Measurements from ENCODE around the gene RALBP1. TPM values are rescaled to one million over a fixed set of nuclear protein-coding genes. Genes with fewer than 3 reads are reported as not detected.
A peak's percentile ranks its signal among the peaks of the same experiment; 100 is the strongest.

Gene RALBP1
- total and polyA plus RNA-seq, 9 of the 15 experiments (the other 6 are each of a cell fraction or from before 2014, with no cell fraction given): 10.9 to 70.0 (median 61.3) TPM

DNA sequence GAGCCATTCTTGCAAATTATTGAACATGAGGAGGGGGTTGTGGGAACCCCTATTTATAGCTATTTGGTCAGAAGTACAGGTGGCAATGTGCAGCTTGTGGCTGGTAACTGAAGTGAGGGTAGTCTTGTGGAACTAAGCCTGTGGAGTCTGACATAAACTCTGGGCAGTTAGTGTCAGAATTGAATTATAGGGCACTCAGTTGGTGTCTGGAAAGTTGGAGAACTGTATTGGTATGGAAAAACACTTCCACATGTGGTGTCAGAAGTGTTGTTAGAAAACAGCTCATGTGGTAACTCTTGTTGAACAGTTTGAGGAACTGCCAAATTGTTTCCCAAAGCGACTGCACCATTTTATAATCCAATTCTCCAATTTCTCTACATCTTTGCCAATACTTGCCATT, 7.5 kb downstream of the RALBP1 start:
- H4K20me1 ChIP-seq (replicated peaks; ENCODE audit: control insufficient read depth, insufficient read depth, low read length): no peaks in the 10 kb centered on the region
- H3K27ac ChIP-seq (ENCODE audit: extremely low read depth, low read depth, low read length): no peak overlapping the region
- TF ChIP-seq SPI1 (IDR thresholded peaks at IDR 0.05; ENCODE audit: borderline replicate concordance, low read depth, low read length) (peak; percentile 41; the same call in 1 of the 2 replicates), ZNF217 (CRISPR knock-in tag; IDR thresholded peaks at IDR 0.05) (no peak)
- POLR2A ChIA-PET: interaction anchor here (0.9 to 1.1 kb wide), 3 partner anchors 25 to 247 kb away, joined by 3 to 5 read pairs (median 4); no protein-coding TSS in a partner anchor
- H3K9me1 ChIP-seq (ENCODE audit: control insufficient read depth, insufficient read depth, low read length): no peaks in the 10 kb centered on the region
- H3K9me3 ChIP-seq (replicated peaks; ENCODE audit: control insufficient read depth, insufficient read depth, low read depth, low read length): no peaks in the 10 kb centered on the region
- no peak overlapping the region for H3K9ac ChIP-seq (ENCODE audit: insufficient read depth in 1 of 2, low read depth in 2 of 2, low read length in 2 of 2)
- WGBS (ENCODE audit: insufficient coverage, low coverage, missing lambda C conversion rate): 50% methylated on average over 1 of the region's 1 CpG
- H3K4me2 ChIP-seq (ENCODE audit: insufficient read depth, low read length): no peak overlapping the region
- H2AFZ ChIP-seq (ENCODE audit: low read depth, low read length): no peak overlapping the region
- BruUV-seq (replicated peaks): no TSS peak
- H3K36me3 ChIP-seq (ENCODE audit: control insufficient read depth, insufficient read depth, low read length): peaks cover 39% of the 10 kb centered on the region; the same call in 2 of the 3 replicates
- intact Hi-C loops (cut with micrococcal nuclease): no loop called here
- no peak overlapping the region for H3K4me3 ChIP-seq
- ATAC-seq: no peak
- FAIRE-seq: no peak
- H3K27me3 ChIP-seq (ENCODE audit: control insufficient read depth in 2 of 2, insufficient read depth in 2 of 2, low read length in 2 of 2): no peaks in the 10 kb centered on the region
- DNase-seq (ENCODE audit: extremely low read depth in 1 of 4, low spot score in 3 of 4): no peak
- in situ Hi-C loops (cut with MboI): no loop called here
- peaks cover 5 to 6% of the 10 kb centered on the region in 2 experiments; a peak in 4 of 5 replicates for H3K4me1 ChIP-seq (replicated peaks in 1 of 2; ENCODE audit: control insufficient read depth in 2 of 2, insufficient read depth in 2 of 2, low read length in 2 of 2)
- CTCF ChIA-PET (ENCODE audit: low intra/inter-chr PET ratio): no interaction called here
- peaks cover 93% of the 10 kb centered on the region for H3K79me2 ChIP-seq (ENCODE audit: control insufficient read depth, insufficient read depth, low read length)

DNA sequence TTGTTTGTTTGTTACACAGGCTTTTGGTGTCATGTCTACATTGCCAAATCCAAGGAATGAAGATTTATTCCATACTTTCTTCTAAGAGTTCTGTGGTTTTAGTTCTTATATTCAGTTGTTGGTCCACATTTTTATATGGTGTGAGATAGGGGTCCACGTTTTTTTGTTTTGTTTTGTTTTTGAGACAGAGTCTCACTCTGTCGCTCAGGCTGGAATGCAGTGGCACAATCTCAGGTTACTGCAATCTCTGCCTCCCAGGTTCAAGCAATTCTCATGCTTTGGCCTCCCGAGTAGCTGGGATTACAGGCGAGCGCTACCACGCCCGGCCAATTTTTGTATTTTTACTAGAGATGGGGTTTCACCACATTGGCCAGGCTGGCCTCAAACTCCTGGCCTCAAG, 8.2 kb downstream of the RALBP1 start:
- in situ Hi-C loops (cut with MboI): no loop called here
- BruUV-seq (replicated peaks): no TSS peak
- WGBS (ENCODE audit: insufficient coverage, low coverage, missing lambda C conversion rate): 86% methylated on average over 7 of the region's 7 CpGs
- no peak for TF ChIP-seq HMG20B (CRISPR knock-in tag; IDR thresholded peaks at IDR 0.05)
- TF ChIP-seq KHSRP (IDR thresholded peaks at IDR 0.05): no peak
- no peak for TF ChIP-seq MTA1 (IDR thresholded peaks at IDR 0.05; ENCODE audit: borderline replicate concordance)
- no peak for TF ChIP-seq NCOA4 (IDR thresholded peaks at IDR 0.05; ENCODE audit: partially characterized antibody)
- TF ChIP-seq CXXC5 (CRISPR knock-in tag; IDR thresholded peaks at IDR 0.05): no peak
- TF ChIP-seq SUPT5H (IDR thresholded peaks at IDR 0.05): no peak
- TF ChIP-seq ZNF175 (CRISPR knock-in tag; IDR thresholded peaks at IDR 0.05; ENCODE audit: low read depth): no peak
- TF ChIP-seq ZBTB1 (CRISPR knock-in tag; IDR thresholded peaks at IDR 0.05; ENCODE audit: borderline replicate concordance, low read depth): no peak
- no peak for TF ChIP-seq DMBX1 (CRISPR knock-in tag; IDR thresholded peaks at IDR 0.05; ENCODE audit: borderline replicate concordance)
- TF ChIP-seq, protein P1, sequence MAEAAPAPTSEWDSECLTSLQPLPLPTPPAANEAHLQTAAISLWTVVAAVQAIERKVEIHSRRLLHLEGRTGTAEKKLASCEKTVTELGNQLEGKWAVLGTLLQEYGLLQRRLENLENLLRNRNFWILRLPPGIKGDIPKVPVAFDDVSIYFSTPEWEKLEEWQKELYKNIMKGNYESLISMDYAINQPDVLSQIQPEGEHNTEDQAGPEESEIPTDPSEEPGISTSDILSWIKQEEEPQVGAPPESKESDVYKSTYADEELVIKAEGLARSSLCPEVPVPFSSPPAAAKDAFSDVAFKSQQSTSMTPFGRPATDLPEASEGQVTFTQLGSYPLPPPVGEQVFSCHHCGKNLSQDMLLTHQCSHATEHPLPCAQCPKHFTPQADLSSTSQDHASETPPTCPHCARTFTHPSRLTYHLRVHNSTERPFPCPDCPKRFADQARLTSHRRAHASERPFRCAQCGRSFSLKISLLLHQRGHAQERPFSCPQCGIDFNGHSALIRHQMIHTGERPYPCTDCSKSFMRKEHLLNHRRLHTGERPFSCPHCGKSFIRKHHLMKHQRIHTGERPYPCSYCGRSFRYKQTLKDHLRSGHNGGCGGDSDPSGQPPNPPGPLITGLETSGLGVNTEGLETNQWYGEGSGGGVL (CRISPR knock-in tag; IDR thresholded peaks at IDR 0.05): no peak
- no peak for TF ChIP-seq RBM15 (IDR thresholded peaks at IDR 0.05; ENCODE audit: insufficient read depth, low read length)
- TF ChIP-seq, protein P2, sequence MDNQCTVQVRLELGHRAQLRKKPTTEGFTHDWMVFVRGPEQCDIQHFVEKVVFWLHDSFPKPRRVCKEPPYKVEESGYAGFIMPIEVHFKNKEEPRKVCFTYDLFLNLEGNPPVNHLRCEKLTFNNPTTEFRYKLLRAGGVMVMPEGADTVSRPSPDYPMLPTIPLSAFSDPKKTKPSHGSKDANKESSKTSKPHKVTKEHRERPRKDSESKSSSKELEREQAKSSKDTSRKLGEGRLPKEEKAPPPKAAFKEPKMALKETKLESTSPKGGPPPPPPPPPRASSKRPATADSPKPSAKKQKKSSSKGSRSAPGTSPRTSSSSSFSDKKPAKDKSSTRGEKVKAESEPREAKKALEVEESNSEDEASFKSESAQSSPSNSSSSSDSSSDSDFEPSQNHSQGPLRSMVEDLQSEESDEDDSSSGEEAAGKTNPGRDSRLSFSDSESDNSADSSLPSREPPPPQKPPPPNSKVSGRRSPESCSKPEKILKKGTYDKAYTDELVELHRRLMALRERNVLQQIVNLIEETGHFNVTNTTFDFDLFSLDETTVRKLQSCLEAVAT (IDR thresholded peaks at IDR 0.05): no peak

More for the DNA sequence above, 8.2 kb downstream of the RALBP1 start:
- Histone ChIP-seq H3K4me3 (no peak overlapping the region), H3K9me3 (replicated peaks; ENCODE audit: control insufficient read depth, insufficient read depth, low read depth, low read length) (no peaks in the 10 kb centered on the region), H3K79me2 (ENCODE audit: control insufficient read depth, insufficient read depth, low read length) (peaks cover 92% of the 10 kb centered on the region), H3K4me1 (replicated peaks in 1 of 2; ENCODE audit: control insufficient read depth in 2 of 2, insufficient read depth in 2 of 2, low read length in 2 of 2) (peaks cover 3 to 4% of the 10 kb centered on the region in 2 experiments; a peak in 3 of 5 replicates), H4K20me1 (replicated peaks; ENCODE audit: control insufficient read depth, insufficient read depth, low read length) (no peaks in the 10 kb centered on the region), H3K36me3 (ENCODE audit: control insufficient read depth, insufficient read depth, low read length) (peaks cover 32% of the 10 kb centered on the region; the same call in 2 of the 3 replicates), H3K27ac (ENCODE audit: extremely low read depth, low read depth, low read length) (no peak overlapping the region), H2AFZ (ENCODE audit: low read depth, low read length) (no peak overlapping the region), H3K9me1 (ENCODE audit: control insufficient read depth, insufficient read depth, low read length) (no peaks in the 10 kb centered on the region), H3K27me3 (ENCODE audit: control insufficient read depth in 2 of 2, insufficient read depth in 2 of 2, low read length in 2 of 2) (no peaks in the 10 kb centered on the region), H3K4me2 (ENCODE audit: insufficient read depth, low read length) (no peak overlapping the region), H3K9ac (ENCODE audit: insufficient read depth in 1 of 2, low read depth in 2 of 2, low read length in 2 of 2) (no peak overlapping the region)
- ATAC-seq: no peak
- DNase-seq (ENCODE audit: extremely low read depth in 1 of 4, low spot score in 3 of 4): no peak
- FAIRE-seq: no peak
- ChIA-PET CTCF (ENCODE audit: low intra/inter-chr PET ratio) (no interaction called here), POLR2A (interaction anchor here (0.9 to 1.1 kb wide), 3 partner anchors 24 to 248 kb away, joined by 3 to 5 read pairs (median 4); no protein-coding TSS in a partner anchor)
- intact Hi-C loops (cut with micrococcal nuclease): no loop called here

Measured in K562 (cell line).